Measurements from ENCODE around the gene ARGFX. TPM values are rescaled to one million over a fixed set of nuclear protein-coding genes. Genes with fewer than 3 reads are reported as not detected.

ARGFX gene
- total and polyA plus RNA-seq, 2 of the 13 experiments (the other 11 are each of a cell fraction or from before 2014, with no cell fraction given): not detected

GRCh38 chr3:121545574-121546455, 21.9 kb upstream of the ARGFX start, which contains the start of gene POLQ (continued):
- TF ChIP-seq, protein P1, sequence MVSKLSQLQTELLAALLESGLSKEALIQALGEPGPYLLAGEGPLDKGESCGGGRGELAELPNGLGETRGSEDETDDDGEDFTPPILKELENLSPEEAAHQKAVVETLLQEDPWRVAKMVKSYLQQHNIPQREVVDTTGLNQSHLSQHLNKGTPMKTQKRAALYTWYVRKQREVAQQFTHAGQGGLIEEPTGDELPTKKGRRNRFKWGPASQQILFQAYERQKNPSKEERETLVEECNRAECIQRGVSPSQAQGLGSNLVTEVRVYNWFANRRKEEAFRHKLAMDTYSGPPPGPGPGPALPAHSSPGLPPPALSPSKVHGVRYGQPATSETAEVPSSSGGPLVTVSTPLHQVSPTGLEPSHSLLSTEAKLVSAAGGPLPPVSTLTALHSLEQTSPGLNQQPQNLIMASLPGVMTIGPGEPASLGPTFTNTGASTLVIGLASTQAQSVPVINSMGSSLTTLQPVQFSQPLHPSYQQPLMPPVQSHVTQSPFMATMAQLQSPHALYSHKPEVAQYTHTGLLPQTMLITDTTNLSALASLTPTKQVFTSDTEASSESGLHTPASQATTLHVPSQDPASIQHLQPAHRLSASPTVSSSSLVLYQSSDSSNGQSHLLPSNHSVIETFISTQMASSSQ (IDR thresholded peaks at IDR 0.05; ENCODE audit: low read depth): 0 out of 2 replicates have a peak, but pooled peaks have one; percentile 31
- TF ChIP-seq, protein P1 (CRISPR knock-in tag; IDR thresholded peaks at IDR 0.05; ENCODE audit: borderline replicate concordance): no peak
- no peak; the same call in 1 of the 2 replicates for TF ChIP-seq RFXANK (CRISPR knock-in tag; IDR thresholded peaks at IDR 0.05)
- no peak for TF ChIP-seq POGZ (CRISPR knock-in tag; IDR thresholded peaks at IDR 0.05)
- TF ChIP-seq GATAD2A (CRISPR knock-in tag; IDR thresholded peaks at IDR 0.05): peak; percentile 36; the same call in 1 of the 2 replicates
- 0 out of 2 replicates have a peak, but pooled peaks have one; percentile 32 for TF ChIP-seq AHR (CRISPR knock-in tag; IDR thresholded peaks at IDR 0.05)
- TF ChIP-seq POLR2G (IDR thresholded peaks at IDR 0.05; ENCODE audit: low read depth, low read length): peak; percentile 86
- TF ChIP-seq, protein P2, sequence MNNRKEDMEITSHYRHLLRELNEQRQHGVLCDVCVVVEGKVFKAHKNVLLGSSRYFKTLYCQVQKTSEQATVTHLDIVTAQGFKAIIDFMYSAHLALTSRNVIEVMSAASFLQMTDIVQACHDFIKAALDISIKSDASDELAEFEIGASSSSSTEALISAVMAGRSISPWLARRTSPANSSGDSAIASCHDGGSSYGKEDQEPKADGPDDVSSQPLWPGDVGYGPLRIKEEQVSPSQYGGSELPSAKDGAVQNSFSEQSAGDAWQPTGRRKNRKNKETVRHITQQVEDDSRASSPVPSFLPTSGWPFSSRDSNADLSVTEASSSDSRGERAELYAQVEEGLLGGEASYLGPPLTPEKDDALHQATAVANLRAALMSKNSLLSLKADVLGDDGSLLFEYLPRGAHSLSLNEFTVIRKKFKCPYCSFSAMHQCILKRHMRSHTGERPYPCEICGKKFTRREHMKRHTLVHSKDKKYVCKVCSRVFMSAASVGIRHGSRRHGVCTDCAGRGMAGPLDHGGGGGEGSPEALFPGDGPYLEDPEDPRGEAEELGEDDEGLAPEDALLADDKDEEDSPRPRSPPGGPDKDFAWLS (CRISPR knock-in tag; IDR thresholded peaks at IDR 0.05; ENCODE audit: borderline replicate concordance): no peak
- TF ChIP-seq MIXL1 (CRISPR knock-in tag; IDR thresholded peaks at IDR 0.05): 0 out of 2 replicates have a peak, but pooled peaks have one; percentile 28
- TF ChIP-seq ZZZ3 (CRISPR knock-in tag; IDR thresholded peaks at IDR 0.05; ENCODE audit: borderline replicate concordance): peak; percentile 71; the same call in 1 of the 2 replicates
- TF ChIP-seq HNRNPH1 (optimal IDR thresholded peaks at IDR 0.05; ENCODE audit: low read depth, low read length): no peak
- TF ChIP-seq MEF2D (CRISPR knock-in tag; IDR thresholded peaks at IDR 0.05): no peak
- TF ChIP-seq MYC (CRISPR knock-in tag; IDR thresholded peaks at IDR 0.05; ENCODE audit: borderline replicate concordance): peak; percentile 65
- TF ChIP-seq PHF21A (CRISPR knock-in tag; IDR thresholded peaks at IDR 0.05): peak; percentile 32; the same call in 1 of the 2 replicates
- TF ChIP-seq ZNF543 (CRISPR knock-in tag; IDR thresholded peaks at IDR 0.05): no peak
- TF ChIP-seq TRIM24 (CRISPR knock-in tag; IDR thresholded peaks at IDR 0.05): no peak
- TF ChIP-seq MBNL3 (CRISPR knock-in tag; conservative IDR thresholded peaks at IDR 0.05): no peak
- peak; percentile 56 for TF ChIP-seq IKZF5 (CRISPR knock-in tag; IDR thresholded peaks at IDR 0.05)
- TF ChIP-seq, protein P3, sequence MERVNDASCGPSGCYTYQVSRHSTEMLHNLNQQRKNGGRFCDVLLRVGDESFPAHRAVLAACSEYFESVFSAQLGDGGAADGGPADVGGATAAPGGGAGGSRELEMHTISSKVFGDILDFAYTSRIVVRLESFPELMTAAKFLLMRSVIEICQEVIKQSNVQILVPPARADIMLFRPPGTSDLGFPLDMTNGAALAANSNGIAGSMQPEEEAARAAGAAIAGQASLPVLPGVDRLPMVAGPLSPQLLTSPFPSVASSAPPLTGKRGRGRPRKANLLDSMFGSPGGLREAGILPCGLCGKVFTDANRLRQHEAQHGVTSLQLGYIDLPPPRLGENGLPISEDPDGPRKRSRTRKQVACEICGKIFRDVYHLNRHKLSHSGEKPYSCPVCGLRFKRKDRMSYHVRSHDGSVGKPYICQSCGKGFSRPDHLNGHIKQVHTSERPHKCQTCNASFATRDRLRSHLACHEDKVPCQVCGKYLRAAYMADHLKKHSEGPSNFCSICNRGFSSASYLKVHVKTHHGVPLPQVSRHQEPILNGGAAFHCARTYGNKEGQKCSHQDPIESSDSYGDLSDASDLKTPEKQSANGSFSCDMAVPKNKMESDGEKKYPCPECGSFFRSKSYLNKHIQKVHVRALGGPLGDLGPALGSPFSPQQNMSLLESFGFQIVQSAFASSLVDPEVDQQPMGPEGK (CRISPR knock-in tag; IDR thresholded peaks at IDR 0.05): no peak
- TF ChIP-seq ZNF777 (CRISPR knock-in tag; IDR thresholded peaks at IDR 0.05): 0 out of 2 replicates have a peak, but pooled peaks have one; percentile 40

Data from HepG2 (cell line).